Thymus (tissue), 11 donors: ENCODE measurements around the gene AGBL5. TPM values are rescaled to one million over a fixed set of nuclear protein-coding genes. Genes with fewer than 3 reads are reported as not detected.

Experiments used
- DNase-seq, 9 donors: peaks; one replicate each; pipeline ENCODE4 v3.0.0-alpha.2; 2013; ENCODE audit warnings: low spot score in 9 of 9, low read depth in 6 of 9, missing footprints in 1 of 9
- H3K27ac ChIP-seq, 2 donors: one replicate each; pipeline ENCODE4 v1.5.1; 2013; ENCODE audit warnings: control low read depth in 1 of 2, low read depth in 1 of 2, low read length in 1 of 2, mild to moderate bottlenecking in 1 of 2, moderate library complexity in 1 of 2
- H3K27me3 ChIP-seq, 2 donors: one replicate each; pipeline ENCODE4 v1.5.1; 2013; ENCODE audit warnings: low read length in 1 of 2; ENCODE audit not compliant: control insufficient read depth in 2 of 2, insufficient read depth in 1 of 2
- H3K36me3 ChIP-seq, 2 donors: one replicate each; pipeline ENCODE4 v1.5.1; 2013; ENCODE audit warnings: low read length in 1 of 2, mild to moderate bottlenecking in 1 of 2, moderate library complexity in 1 of 2; ENCODE audit not compliant: control insufficient read depth in 2 of 2, insufficient read depth in 2 of 2
- H3K4me1 ChIP-seq, 2 donors: one replicate each; pipeline ENCODE4 v1.5.1; 2013; ENCODE audit warnings: low read length in 2 of 2; ENCODE audit not compliant: control insufficient read depth in 2 of 2, insufficient read depth in 2 of 2
- H3K4me3 ChIP-seq, 2 donors: one replicate each; pipeline ENCODE4 v1.5.1; 2013; ENCODE audit warnings: low read length in 2 of 2, control low read depth in 1 of 2, mild to moderate bottlenecking in 1 of 2
- H3K9me3 ChIP-seq, 2 donors: one replicate each; pipeline ENCODE4 v1.5.1; 2013; ENCODE audit warnings: low read length in 1 of 2, mild to moderate bottlenecking in 1 of 2; ENCODE audit not compliant: control insufficient read depth in 2 of 2, insufficient read depth in 1 of 2
- WGBS: extraction: QIAGEN DNeasy Blood & Tissue Kit; methylation state at CpG from one replicate; pipeline ENCODE4 v1.1.7; 2013; 5-methylcytosine and 5-hydroxymethylcytosine counted together
- polyA plus RNA-seq: library from polyadenylated mRNA; stranded (reverse); fragments of 200-250 nt; gene quantifications from one replicate; pipeline ENCODE4 v1.2.3, GENCODE V29; 2013
- total RNA-seq: library from RNA; stranded (reverse); fragments of 120-200 nt; gene quantifications from one replicate; pipeline ENCODE4 v1.2.4, GENCODE V29; 2013
- donor health status: healthy.

Gene AGBL5
- total and polyA plus RNA-seq, 2 donors, result 11.0 to 18.5 TPM

- H3K9me3 ChIP-seq, result no peaks in the 10 kb centered on the region
- peaks cover 10 to 19% of the 10 kb centered on the region in 2 donors for H3K4me1 ChIP-seq
- peak within 1 kb of the TSS; percentile 78 to 91 for H3K4me3 ChIP-seq
- H3K27ac ChIP-seq, result peak within 1 kb of the TSS in 1 of 2 donors; percentile 64
- DNase-seq, result peak; percentile 47 to 84 (median 67)
- H3K36me3 ChIP-seq, result peaks cover 29 to 30% of the 10 kb centered on the region in 2 donors
- WGBS, result under 1% methylated on average over 76 of the region's 76 CpGs
- H3K27me3 ChIP-seq, result no peaks in the 10 kb centered on the region
These were observed 18.8 kb upstream of the AGBL5 start, which contains the start of gene TMEM214 for GRCh38 chr2:27032495-27033252. TSS of gene TMEM214 (plus strand) at chr2:27032965. CDS start at chr2:27033016, 51 bp downstream.

DNA sequence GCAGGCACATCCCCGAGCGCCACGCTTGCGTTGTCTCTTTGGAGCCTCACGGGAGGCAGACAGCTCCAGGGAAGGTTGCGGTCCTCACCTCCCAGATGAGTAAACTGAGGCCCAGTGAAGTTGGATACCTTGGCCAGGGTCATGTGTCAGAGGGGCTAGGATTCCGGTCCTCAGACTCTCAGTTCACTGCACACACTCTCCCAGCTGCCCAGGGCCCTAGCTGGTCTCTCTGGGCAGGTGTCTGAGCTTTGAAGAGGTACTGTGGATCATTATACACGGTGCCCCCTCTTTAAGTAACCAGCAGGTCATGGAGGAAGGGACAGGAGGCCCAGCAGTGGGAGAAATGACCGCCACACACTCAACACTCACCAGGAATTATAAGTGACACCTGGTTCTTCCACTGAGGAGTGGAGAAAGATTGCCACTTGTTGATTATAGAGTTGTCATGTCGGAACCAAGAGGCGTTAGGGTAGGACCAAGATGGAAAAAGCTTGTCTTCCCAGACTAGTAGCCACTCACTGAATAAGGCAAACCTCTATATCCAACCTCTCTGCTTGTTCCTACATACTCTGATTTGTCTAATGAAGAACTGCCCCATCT is 18.1 kb upstream of the AGBL5 start:
- H3K4me3 ChIP-seq, result peak overlapping the region; percentile 78 to 91
- H3K4me1 ChIP-seq, result peaks cover 10 to 19% of the 10 kb centered on the region in 2 donors
- no peak for DNase-seq
- H3K9me3 ChIP-seq, result no peaks in the 10 kb centered on the region
- peaks cover 35 to 36% of the 10 kb centered on the region in 2 donors for H3K36me3 ChIP-seq
- WGBS, result 22% methylated on average over 11 of the region's 11 CpGs
- no peaks in the 10 kb centered on the region for H3K27me3 ChIP-seq
- peak overlapping the region in 1 of 2 donors; percentile 64 for H3K27ac ChIP-seq

DNA sequence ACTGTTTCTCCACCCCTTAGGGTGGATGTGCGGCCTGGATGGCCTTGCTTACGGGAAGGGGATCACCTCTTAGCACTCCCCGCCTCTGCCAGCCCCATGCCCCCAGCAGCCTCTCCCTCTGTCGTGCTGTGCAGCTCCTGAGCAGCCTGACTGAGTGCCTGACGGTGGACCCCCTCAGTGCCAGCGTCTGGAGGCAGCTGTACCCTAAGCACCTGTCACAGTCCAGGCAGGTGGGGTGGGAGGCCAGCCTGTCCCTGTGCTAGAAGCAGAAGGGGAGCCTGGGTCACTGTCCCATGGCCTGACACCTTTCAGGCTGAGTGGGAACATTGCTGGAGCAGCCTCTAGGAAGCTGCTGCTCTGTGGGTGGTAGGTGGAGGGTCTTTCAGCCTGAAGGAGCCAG is 13.5 kb upstream of the AGBL5 start:
- no peak for DNase-seq
- no peak overlapping the region for H3K27ac ChIP-seq
- peaks cover 10 to 22% of the 10 kb centered on the region in 2 donors for H3K4me1 ChIP-seq
- H3K27me3 ChIP-seq, result no peaks in the 10 kb centered on the region
- no peak overlapping the region for H3K4me3 ChIP-seq
- H3K9me3 ChIP-seq, result no peaks in the 10 kb centered on the region
- H3K36me3 ChIP-seq, result peaks cover 68 to 76% of the 10 kb centered on the region in 2 donors
- WGBS, result 98% methylated on average over 6 of the region's 6 CpGs

DNA sequence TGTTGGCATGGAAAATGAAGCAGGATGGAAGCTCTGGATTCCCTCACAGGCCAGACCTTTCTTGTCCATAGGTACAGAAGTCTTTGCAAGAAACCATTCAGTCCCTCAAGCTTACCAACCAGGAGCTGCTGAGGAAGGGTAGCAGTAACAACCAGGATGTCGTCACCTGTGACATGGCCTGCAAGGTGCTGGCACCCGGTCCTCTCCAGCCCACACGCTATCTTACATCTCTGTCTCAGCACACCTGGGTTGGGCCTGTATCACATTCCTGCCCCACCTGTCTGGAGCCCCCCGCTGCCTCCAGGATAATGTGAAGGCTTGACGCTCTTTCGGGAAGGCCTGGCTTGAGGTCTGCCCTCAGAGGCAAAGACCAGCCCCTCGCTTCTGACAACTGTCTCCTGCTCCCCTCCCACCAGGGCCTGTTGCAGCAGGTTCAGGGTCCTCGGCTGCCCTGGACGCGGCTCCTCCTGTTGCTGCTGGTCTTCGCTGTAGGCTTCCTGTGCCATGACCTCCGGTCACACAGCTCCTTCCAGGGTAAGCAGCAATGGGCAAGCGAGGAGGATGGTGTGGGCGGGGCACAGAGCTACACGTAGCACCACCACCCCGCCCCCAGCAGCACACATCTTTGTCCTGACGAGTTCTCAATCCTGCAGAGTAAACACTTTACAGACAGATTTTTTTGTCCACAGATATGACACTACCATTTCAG is 12.7 kb upstream of the AGBL5 start:
- Histone ChIP-seq H3K36me3 (peaks cover 68 to 76% of the 10 kb centered on the region in 2 donors), H3K4me3 (no peak overlapping the region), H3K27me3 (no peaks in the 10 kb centered on the region), H3K27ac (no peak overlapping the region), H3K9me3 (no peaks in the 10 kb centered on the region), H3K4me1 (peaks cover 4 to 16% of the 10 kb centered on the region in 2 donors)
- 93% methylated on average over 17 of the region's 17 CpGs for WGBS
- DNase-seq, result no peak

DNA sequence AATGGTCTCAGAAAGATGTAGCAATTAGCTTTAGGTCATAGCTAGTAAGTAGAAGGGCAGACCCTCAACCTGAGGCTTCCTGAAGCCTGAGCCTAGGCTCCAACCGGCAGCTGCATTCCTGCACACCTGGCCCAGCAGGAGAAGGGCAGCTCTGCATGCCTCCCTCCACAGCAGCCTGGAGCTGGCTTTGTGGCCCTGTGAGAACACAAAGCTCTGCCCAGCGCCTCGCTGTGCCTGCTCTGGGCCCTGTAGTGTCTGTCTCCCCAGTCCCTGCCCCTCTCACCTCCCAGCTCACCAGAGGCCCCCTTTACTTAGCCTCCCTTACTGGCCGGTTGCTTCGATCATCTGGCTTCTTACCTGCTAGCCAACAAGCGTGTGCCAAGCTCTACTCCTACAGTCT is 12.0 kb upstream of the AGBL5 start:
- WGBS, result 98% methylated on average over 6 of the region's 6 CpGs
- no peaks in the 10 kb centered on the region for H3K27me3 ChIP-seq
- H3K36me3 ChIP-seq, result peaks cover 68 to 76% of the 10 kb centered on the region in 2 donors
- no peaks in the 10 kb centered on the region for H3K9me3 ChIP-seq
- no peak overlapping the region for H3K27ac ChIP-seq
- H3K4me3 ChIP-seq, result no peak overlapping the region
- peaks cover 0 to 10% of the 10 kb centered on the region in 2 donors for H3K4me1 ChIP-seq
- no peak for DNase-seq

DNA sequence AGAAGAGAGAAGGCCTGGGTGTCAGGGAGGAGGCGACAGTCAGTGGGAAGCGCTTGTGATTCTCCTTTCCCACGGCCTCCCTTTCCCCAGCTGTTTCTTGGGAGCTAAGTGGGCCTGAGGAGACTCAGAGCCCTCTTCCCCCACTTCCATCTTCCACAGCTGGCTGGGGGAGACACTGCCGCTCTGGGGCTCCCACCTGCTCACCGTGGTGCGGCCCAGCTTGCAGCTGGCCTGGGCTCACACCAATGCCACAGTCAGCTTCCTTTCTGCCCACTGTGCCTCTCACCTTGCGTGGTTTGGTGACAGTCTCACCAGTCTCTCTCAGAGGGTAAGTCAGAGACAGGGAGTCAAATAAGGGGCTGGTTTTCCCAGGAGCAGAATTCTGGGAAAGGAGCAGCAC is 11.6 kb upstream of the AGBL5 start:
- 95% methylated on average over 7 of the region's 7 CpGs for WGBS
- H3K27ac ChIP-seq, result no peak overlapping the region
- H3K4me1 ChIP-seq, result peaks cover 0 to 10% of the 10 kb centered on the region in 2 donors
- H3K27me3 ChIP-seq, result no peaks in the 10 kb centered on the region
- H3K4me3 ChIP-seq, result no peak overlapping the region
- H3K36me3 ChIP-seq, result peaks cover 67 to 75% of the 10 kb centered on the region in 2 donors
- no peaks in the 10 kb centered on the region for H3K9me3 ChIP-seq
- no peak for DNase-seq

- no peaks in the 10 kb centered on the region for H3K9me3 ChIP-seq
- WGBS, result 97% methylated on average over 8 of the region's 8 CpGs
- DNase-seq, result no peak
- peaks cover 0 to 10% of the 10 kb centered on the region in 2 donors for H3K4me1 ChIP-seq
- no peak overlapping the region for H3K27ac ChIP-seq
- H3K27me3 ChIP-seq, result no peaks in the 10 kb centered on the region
- no peak overlapping the region for H3K4me3 ChIP-seq
- peaks cover 64 to 71% of the 10 kb centered on the region in 2 donors for H3K36me3 ChIP-seq
These were observed 11.2 kb upstream of the AGBL5 start for GRCh38 chr2:27040282-27040681.

- Histone ChIP-seq H3K27ac (peak overlapping the region in 1 of 2 donors; percentile 4), H3K27me3 (no peaks in the 10 kb centered on the region), H3K9me3 (no peaks in the 10 kb centered on the region), H3K36me3 (peaks cover 49 to 56% of the 10 kb centered on the region in 2 donors), H3K4me1 (peaks cover 0 to 10% of the 10 kb centered on the region in 2 donors), H3K4me3 (no peak overlapping the region)
- DNase-seq, result no peak
- WGBS, result 92% methylated on average over 5 of the region's 5 CpGs
These were observed 9.7 kb upstream of the AGBL5 start for GRCh38 chr2:27041752-27042151.
